ENCODE results near the gene LRRC49. TPM values are rescaled to one million over a fixed set of nuclear protein-coding genes. Genes with fewer than 3 reads are reported as not detected.

LRRC49 gene
- total and polyA plus RNA-seq, 10 of the 15 experiments (the other 5 are each of a cell fraction or from before 2014, with no cell fraction given) = 1.4 to 3.7 (median 2.9) TPM

- ChIA-PET CTCF (no interaction called here), SMC1A (ENCODE audit: uncharacterized antibody, unreplicated experiment) (no interaction called here), POLR2A (no interaction called here), RAD21 (ENCODE audit: unreplicated experiment) (no interaction called here)
- H3K9ac ChIP-seq (ENCODE audit: control insufficient read depth, insufficient read depth, low read length) = no peak overlapping the region
- no peaks in the 10 kb centered on the region for H3K36me3 ChIP-seq (ENCODE audit: control insufficient read depth in 2 of 2, insufficient read depth in 2 of 2, low read length in 1 of 2)
- no peak overlapping the region for H3K4me3 ChIP-seq
- no TSS peak for BruUV-seq (replicated peaks)
- in situ Hi-C loops (cut with MboI) = no loop called here
- no peaks in the 10 kb centered on the region for H3K27me3 ChIP-seq (replicated peaks in 1 of 2; ENCODE audit: control insufficient read depth in 2 of 2, insufficient read depth in 2 of 2, low read length in 1 of 2)
- FAIRE-seq = no peak
- intact Hi-C loops (cut with micrococcal nuclease; ENCODE audit: unreplicated experiment) = no loop called here
- H2AFZ ChIP-seq (ENCODE audit: control insufficient read depth, low read depth, low read length) = no peak overlapping the region
- no peaks in the 10 kb centered on the region for H4K20me1 ChIP-seq (ENCODE audit: control insufficient read depth, insufficient read depth)
- no peak for DNase-seq (ENCODE audit: low read depth, low spot score)
- H3K27ac ChIP-seq (ENCODE audit: control insufficient read depth, insufficient read depth) = no peak overlapping the region
- H3K4me2 ChIP-seq (ENCODE audit: control insufficient read depth, insufficient read depth) = no peak overlapping the region
- H3K4me1 ChIP-seq (ENCODE audit: control insufficient read depth, insufficient read depth, low read length) = peaks cover 5% of the 10 kb centered on the region; the same call in 1 of the 2 replicates
- no peaks in the 10 kb centered on the region; the same call in 1 of the 3 replicates for H3K9me3 ChIP-seq (replicated peaks; ENCODE audit: control insufficient read depth, insufficient read depth, low read length)
- no peak for ATAC-seq
- WGBS (ENCODE audit: insufficient coverage, insufficient replicate concordance, low lambda C conversion rate, missing lambda C conversion rate) = 59% methylated on average over 1 of the region's 1 CpG
- H3K79me2 ChIP-seq (ENCODE audit: control insufficient read depth, insufficient read depth, low read length) = no peaks in the 10 kb centered on the region
- TF ChIP-seq ZBTB40 (IDR thresholded peaks at IDR 0.05; ENCODE audit: borderline replicate concordance) = no peak
- no peak for TF ChIP-seq ZNF622 (IDR thresholded peaks at IDR 0.05)
- no peak for TF ChIP-seq RUNX3 (IDR thresholded peaks at IDR 0.05; ENCODE audit: low read length)
- no peak for TF ChIP-seq ZNF687 (IDR thresholded peaks at IDR 0.05)
- no peak for TF ChIP-seq CHD4 (IDR thresholded peaks at IDR 0.05)
- TF ChIP-seq MYC (IDR thresholded peaks at IDR 0.05; ENCODE audit: insufficient read depth, insufficient read length, insufficient replicate concordance, low read length, severe bottlenecking) = no peak
- TF ChIP-seq IRF4 (IDR thresholded peaks at IDR 0.05; ENCODE audit: low read depth, low read length) = no peak
- TF ChIP-seq SIN3A (IDR thresholded peaks at IDR 0.05; ENCODE audit: low read depth, low read length) = no peak
- no peak for TF ChIP-seq ZNF207 (IDR thresholded peaks at IDR 0.05; ENCODE audit: borderline replicate concordance)
- TF ChIP-seq ZNF24 (IDR thresholded peaks at IDR 0.05) = no peak
- TF ChIP-seq RBBP5 (conservative IDR thresholded peaks at IDR 0.05) = no peak
- no peak for TF ChIP-seq SMC3 (IDR thresholded peaks at IDR 0.05; ENCODE audit: borderline replicate concordance, low read length)
- TF ChIP-seq KAT2A (conservative IDR thresholded peaks at IDR 0.05; ENCODE audit: control insufficient read depth, low read depth, low read length) = no peak
- no peak for TF ChIP-seq PML (IDR thresholded peaks at IDR 0.05; ENCODE audit: low read length)
- TF ChIP-seq ATF2 (IDR thresholded peaks at IDR 0.05; ENCODE audit: low read length) = no peak
- no peak for TF ChIP-seq LARP7 (IDR thresholded peaks at IDR 0.05)
- TF ChIP-seq ZZZ3 (IDR thresholded peaks at IDR 0.05; ENCODE audit: control insufficient read depth, insufficient read length, low read depth) = no peak
- TF ChIP-seq MAX (IDR thresholded peaks at IDR 0.05; ENCODE audit: low read depth, low read length) = no peak
These were observed 206.3 kb downstream of the LRRC49 start for GRCh38 chr15:71098920-71099319.

Data from GM12878 (cell line).